ENCODE data around the gene PARD3B.
"Not testable (repeated sequence)": the region's sequence is repeated elsewhere in the genome, so short reads cannot be mapped to it uniquely, and the experiment has no call there.

PARD3B gene

GRCh38 chr2:205482399-205483081 is 937.3 kb downstream of the PARD3B start:
- TF ChIP-seq, protein P1, sequence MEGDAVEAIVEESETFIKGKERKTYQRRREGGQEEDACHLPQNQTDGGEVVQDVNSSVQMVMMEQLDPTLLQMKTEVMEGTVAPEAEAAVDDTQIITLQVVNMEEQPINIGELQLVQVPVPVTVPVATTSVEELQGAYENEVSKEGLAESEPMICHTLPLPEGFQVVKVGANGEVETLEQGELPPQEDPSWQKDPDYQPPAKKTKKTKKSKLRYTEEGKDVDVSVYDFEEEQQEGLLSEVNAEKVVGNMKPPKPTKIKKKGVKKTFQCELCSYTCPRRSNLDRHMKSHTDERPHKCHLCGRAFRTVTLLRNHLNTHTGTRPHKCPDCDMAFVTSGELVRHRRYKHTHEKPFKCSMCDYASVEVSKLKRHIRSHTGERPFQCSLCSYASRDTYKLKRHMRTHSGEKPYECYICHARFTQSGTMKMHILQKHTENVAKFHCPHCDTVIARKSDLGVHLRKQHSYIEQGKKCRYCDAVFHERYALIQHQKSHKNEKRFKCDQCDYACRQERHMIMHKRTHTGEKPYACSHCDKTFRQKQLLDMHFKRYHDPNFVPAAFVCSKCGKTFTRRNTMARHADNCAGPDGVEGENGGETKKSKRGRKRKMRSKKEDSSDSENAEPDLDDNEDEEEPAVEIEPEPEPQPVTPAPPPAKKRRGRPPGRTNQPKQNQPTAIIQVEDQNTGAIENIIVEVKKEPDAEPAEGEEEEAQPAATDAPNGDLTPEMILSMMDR (IDR thresholded peaks at IDR 0.05; ENCODE audit: insufficient read depth, low read length, poor library complexity, severe bottlenecking) = no peak
- Histone ChIP-seq H3K4me3 (replicated peaks; ENCODE audit: low read depth, low read length) (no peak overlapping the region), H3K36me3 (ENCODE audit: control insufficient read depth, insufficient read depth, low read length) (no peaks in the 10 kb centered on the region), H3K27me3 (replicated peaks; ENCODE audit: control insufficient read depth, insufficient read depth, low read length) (no peaks in the 10 kb centered on the region)
- no peak for DNase-seq (ENCODE audit: extremely low read depth, insufficient read length)

GRCh38 chr2:205483095-205483494 is 937.8 kb downstream of the PARD3B start:
- no peaks in the 10 kb centered on the region for H3K27me3 ChIP-seq (replicated peaks; ENCODE audit: control insufficient read depth, insufficient read depth, low read length)

DNA sequence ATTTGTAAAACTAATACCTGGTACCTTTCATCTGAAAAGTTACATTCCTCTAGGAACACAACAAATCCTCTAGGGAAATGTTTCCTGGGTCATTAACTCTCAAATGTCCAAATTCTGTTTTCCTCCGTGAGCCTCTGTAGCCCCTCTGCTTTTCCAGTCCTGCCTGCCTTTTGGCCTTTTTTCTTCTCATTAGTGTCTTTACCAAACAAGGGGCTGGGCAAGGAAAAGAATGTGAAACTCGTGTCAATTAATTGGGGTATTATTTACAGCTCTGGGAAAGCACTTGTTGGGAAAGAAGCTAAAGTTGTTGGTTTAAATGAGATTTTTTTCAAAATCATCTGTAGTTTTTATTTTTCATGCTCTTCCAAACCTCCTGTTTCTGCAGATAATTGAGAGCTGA is 938.9 kb downstream of the PARD3B start:
- no peak for DNase-seq (ENCODE audit: extremely low read depth, insufficient read length)
- Histone ChIP-seq H3K4me3 (replicated peaks; ENCODE audit: low read depth, low read length) (no peak overlapping the region), H3K27me3 (replicated peaks; ENCODE audit: control insufficient read depth, insufficient read depth, low read length) (no peaks in the 10 kb centered on the region), H3K36me3 (ENCODE audit: control insufficient read depth, insufficient read depth, low read length) (no peaks in the 10 kb centered on the region)
- TF ChIP-seq, protein P1 (IDR thresholded peaks at IDR 0.05; ENCODE audit: insufficient read depth, low read length, poor library complexity, severe bottlenecking) = no peak

More at GRCh38 chr2:205483095-205483494, 937.8 kb downstream of the PARD3B start:
- no peak for DNase-seq (ENCODE audit: extremely low read depth, insufficient read length)
- TF ChIP-seq, protein P1 (IDR thresholded peaks at IDR 0.05; ENCODE audit: insufficient read depth, low read length, poor library complexity, severe bottlenecking) = no peak
- no peak overlapping the region for H3K4me3 ChIP-seq (replicated peaks; ENCODE audit: low read depth, low read length)
- H3K36me3 ChIP-seq (ENCODE audit: control insufficient read depth, insufficient read depth, low read length) = no peaks in the 10 kb centered on the region

DNA sequence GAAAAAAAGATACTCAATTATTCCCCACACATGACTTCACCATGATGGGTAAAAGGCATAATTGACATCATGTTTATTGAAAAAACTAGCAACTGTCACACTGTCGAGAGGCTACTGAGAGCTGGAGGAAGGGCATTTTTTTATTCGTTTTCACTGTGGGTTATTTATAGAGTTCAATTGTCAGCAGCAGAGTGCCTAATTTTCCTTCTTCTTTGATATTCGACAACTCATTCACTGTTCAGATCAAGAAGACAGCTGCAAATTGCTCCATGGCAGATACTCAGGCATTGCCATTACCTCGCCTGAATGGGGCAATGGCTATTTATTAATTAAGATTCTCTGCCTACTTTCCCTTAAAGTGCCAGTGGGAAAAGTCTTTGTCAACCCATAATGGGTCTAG is 939.5 kb downstream of the PARD3B start:
- no peak overlapping the region for H3K4me3 ChIP-seq (replicated peaks; ENCODE audit: low read depth, low read length)

DNA sequence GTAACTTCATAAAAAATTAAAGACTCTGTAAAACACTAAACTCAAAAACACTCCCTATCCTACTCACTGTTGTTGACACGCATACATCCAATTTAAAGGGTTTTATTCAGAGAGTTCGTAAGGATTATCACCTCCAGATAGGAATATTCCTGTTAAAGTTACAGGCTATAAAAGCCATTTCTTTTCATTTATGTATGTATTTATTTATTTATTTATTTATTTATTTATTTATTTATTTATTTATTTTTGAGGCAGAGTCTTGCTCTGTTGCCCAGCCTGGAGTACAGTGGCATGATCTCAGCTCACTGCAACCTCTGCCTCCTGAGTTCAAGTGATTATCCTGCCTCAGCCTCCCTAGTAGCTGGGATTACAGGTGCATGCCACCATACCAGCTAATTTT is 948.3 kb downstream of the PARD3B start:
- H3K4me3 ChIP-seq (replicated peaks; ENCODE audit: low read depth, low read length); H3K27me3 ChIP-seq (replicated peaks; ENCODE audit: control insufficient read depth, insufficient read depth, low read length); H3K36me3 ChIP-seq (ENCODE audit: control insufficient read depth, insufficient read depth, low read length); DNase-seq (ENCODE audit: extremely low read depth, insufficient read length): not testable (repeated sequence)

More for the DNA sequence above, 939.5 kb downstream of the PARD3B start:
- Histone ChIP-seq H3K27me3 (replicated peaks; ENCODE audit: control insufficient read depth, insufficient read depth, low read length) (no peaks in the 10 kb centered on the region), H3K36me3 (ENCODE audit: control insufficient read depth, insufficient read depth, low read length) (no peaks in the 10 kb centered on the region)
- no peak for DNase-seq (ENCODE audit: extremely low read depth, insufficient read length)
- TF ChIP-seq, protein P1 (IDR thresholded peaks at IDR 0.05; ENCODE audit: insufficient read depth, low read length, poor library complexity, severe bottlenecking) = no peak

- TF ChIP-seq, protein P1 (IDR thresholded peaks at IDR 0.05; ENCODE audit: insufficient read depth, low read length, poor library complexity, severe bottlenecking) = no peak
- Histone ChIP-seq H3K4me3 (replicated peaks; ENCODE audit: low read depth, low read length) (no peak overlapping the region), H3K36me3 (ENCODE audit: control insufficient read depth, insufficient read depth, low read length) (no peaks in the 10 kb centered on the region), H3K27me3 (replicated peaks; ENCODE audit: control insufficient read depth, insufficient read depth, low read length) (no peaks in the 10 kb centered on the region; the same call in 1 of the 2 replicates)
- DNase-seq (ENCODE audit: extremely low read depth, insufficient read length) = no peak
These were observed 949.4 kb downstream of the PARD3B start for GRCh38 chr2:205494537-205495235.
